H1 (cell line): ENCODE data around the gene LTBP1. TPM values are rescaled to one million over a fixed set of nuclear protein-coding genes. Genes with fewer than 3 reads are reported as not detected.

Experiments
- CEBPB ChIP-seq: IDR thresholded peaks from 2 replicates; pipeline ENCODE4 v1.6.1; 2012; ENCODE audit warnings: low read depth, low read length
- CHD7 ChIP-seq: fragments of 300-600 bp; sonication (generic); IDR thresholded peaks from 2 replicates; pipeline ENCODE4 v1.7.1; 2012; ENCODE audit warnings: low read length, moderate library complexity, mild to moderate bottlenecking, inconsistent platforms; ENCODE audit not compliant: insufficient replicate concordance
- JUND ChIP-seq: IDR thresholded peaks from 2 replicates; pipeline ENCODE4 v1.6.1; 2011; ENCODE audit warnings: mild to moderate bottlenecking, improper control_type of control experiment, low read length
- POLR2AphosphoS5 ChIP-seq: IDR thresholded peaks from 2 replicates; pipeline ENCODE4 v1.6.1; 2011; ENCODE audit warnings: low read depth, low read length
- polyA plus RNA-seq, 7 experiments: library from polyadenylated mRNA; depleted of rRNA in 3 of 7; stranded (reverse) in 5 of 7; unstranded in 2 of 7; fragments of >200 nt in 5 of 7; fragments of 200-250 nt in 2 of 7; gene quantifications; 1 replicate in 5 of 7; 2 replicates in 1 of 7; 4 replicates in 1 of 7; pipeline versions ENCODE4 v1.2.1 to v1.2.3, GENCODE V29; 2011 to 2013; ENCODE audit warnings: missing spikeins in 2 of 7, mixed read lengths in 2 of 7
- total RNA-seq: library from RNA; stranded (reverse); fragmentation: NEBNext Ultra II Directional; extraction: Animal tissue kit (Norgen Biotek cat#: 25700); gene quantifications from 2 replicates; pipeline ENCODE4 v1.2.1, GENCODE V29; 2021

Gene LTBP1
- total and polyA plus RNA-seq, 2 of the 8 experiments (the other 6 are each of a cell fraction or from before 2014, with no cell fraction given) = 15.4 to 24.7 TPM

GRCh38 chr2:32960647-32961403 lies 14.1 kb downstream of the LTBP1 start (continued):
- TF ChIP-seq CHD7 (no peak), JUND (no peak), POLR2AphosphoS5 (no peak), CEBPB (no peak)
- TF ChIP-seq, all 59 proteins: peak for 0
